ENCODE results near the gene BAK1.

GRCh38 chr6:33593414-33593727 is 13.3 kb upstream of the BAK1 start:
- no peak for TF ChIP-seq ZBTB7A (CRISPR knock-in tag; IDR thresholded peaks at IDR 0.05)
- no peak for TF ChIP-seq CTCF (CRISPR knock-in tag; IDR thresholded peaks at IDR 0.05)
- TF ChIP-seq FOXO1 (CRISPR knock-in tag; IDR thresholded peaks at IDR 0.05): no peak
- no peak for TF ChIP-seq EZH2 (conservative IDR thresholded peaks at IDR 0.05; ENCODE audit: low read depth, low read length)

All from HepG2 (cell line).